ENCODE measurements around the gene NCOR2.

Gene NCOR2

DNA sequence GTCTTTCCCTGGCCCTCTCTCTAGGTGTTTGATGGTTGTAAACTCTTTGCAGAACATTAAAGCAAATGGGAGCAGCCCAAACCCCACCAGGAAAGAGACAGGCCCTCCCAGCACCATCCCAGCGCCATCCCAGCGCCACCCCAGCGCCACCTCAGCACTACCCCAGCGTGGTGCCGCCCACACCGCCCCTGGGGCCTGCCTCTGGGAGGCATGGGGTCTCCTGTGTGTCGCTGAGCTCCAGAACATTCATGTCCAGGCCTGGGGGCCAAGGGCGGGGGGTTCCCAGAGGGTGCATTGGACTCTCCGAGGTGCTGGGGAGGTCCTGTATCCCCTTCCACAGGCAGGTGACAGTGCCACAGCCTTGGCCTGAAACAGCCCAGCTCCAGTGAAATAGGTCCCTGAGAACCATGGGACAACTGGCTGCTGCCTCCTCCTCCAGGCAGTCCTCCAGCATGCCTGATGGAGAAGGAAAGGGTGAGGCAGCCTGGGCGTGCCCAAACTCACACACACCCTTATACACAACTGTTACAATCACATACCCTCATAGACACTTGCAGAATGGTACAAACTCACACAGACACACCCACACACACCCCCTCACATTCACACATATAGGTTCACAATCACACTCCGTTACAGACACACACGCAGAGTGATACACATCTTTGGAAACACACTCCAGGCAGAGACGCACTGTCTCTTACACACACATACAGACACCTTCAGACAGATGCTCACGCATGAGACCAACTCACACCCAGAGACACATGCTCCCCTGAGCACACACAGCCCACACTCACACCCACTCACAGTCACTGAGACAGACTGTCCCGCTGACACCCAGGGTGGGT, 44.4 kb upstream of the NCOR2 start:
- TF ChIP-seq, protein P1, sequence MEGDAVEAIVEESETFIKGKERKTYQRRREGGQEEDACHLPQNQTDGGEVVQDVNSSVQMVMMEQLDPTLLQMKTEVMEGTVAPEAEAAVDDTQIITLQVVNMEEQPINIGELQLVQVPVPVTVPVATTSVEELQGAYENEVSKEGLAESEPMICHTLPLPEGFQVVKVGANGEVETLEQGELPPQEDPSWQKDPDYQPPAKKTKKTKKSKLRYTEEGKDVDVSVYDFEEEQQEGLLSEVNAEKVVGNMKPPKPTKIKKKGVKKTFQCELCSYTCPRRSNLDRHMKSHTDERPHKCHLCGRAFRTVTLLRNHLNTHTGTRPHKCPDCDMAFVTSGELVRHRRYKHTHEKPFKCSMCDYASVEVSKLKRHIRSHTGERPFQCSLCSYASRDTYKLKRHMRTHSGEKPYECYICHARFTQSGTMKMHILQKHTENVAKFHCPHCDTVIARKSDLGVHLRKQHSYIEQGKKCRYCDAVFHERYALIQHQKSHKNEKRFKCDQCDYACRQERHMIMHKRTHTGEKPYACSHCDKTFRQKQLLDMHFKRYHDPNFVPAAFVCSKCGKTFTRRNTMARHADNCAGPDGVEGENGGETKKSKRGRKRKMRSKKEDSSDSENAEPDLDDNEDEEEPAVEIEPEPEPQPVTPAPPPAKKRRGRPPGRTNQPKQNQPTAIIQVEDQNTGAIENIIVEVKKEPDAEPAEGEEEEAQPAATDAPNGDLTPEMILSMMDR (IDR thresholded peaks at IDR 0.05; ENCODE audit: low read depth, low read length) = no peak
- no peak for TF ChIP-seq POLR2A (IDR thresholded peaks at IDR 0.05; ENCODE audit: extremely low read depth, insufficient read length)
- TF ChIP-seq, protein P2, sequence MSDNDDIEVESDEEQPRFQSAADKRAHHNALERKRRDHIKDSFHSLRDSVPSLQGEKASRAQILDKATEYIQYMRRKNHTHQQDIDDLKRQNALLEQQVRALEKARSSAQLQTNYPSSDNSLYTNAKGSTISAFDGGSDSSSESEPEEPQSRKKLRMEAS (IDR thresholded peaks at IDR 0.05; ENCODE audit: low read depth, low read length) = no peak
- TF ChIP-seq MYC (IDR thresholded peaks at IDR 0.05; ENCODE audit: low read depth, low read length) = no peak
- H3K4me3 ChIP-seq (ENCODE audit: low read depth, low read length) = no peak overlapping the region
- no peak for DNase-seq (ENCODE audit: low read depth)

- no peak overlapping the region for H3K4me3 ChIP-seq (ENCODE audit: low read depth, low read length)
- TF ChIP-seq MYC (IDR thresholded peaks at IDR 0.05; ENCODE audit: low read depth, low read length) (no peak), POLR2A (IDR thresholded peaks at IDR 0.05; ENCODE audit: extremely low read depth, insufficient read length) (no peak)
- TF ChIP-seq, protein P2 (IDR thresholded peaks at IDR 0.05; ENCODE audit: low read depth, low read length) = no peak
- TF ChIP-seq, protein P1 (IDR thresholded peaks at IDR 0.05; ENCODE audit: low read depth, low read length) = no peak
- DNase-seq (ENCODE audit: low read depth) = no peak
These were observed 43.5 kb upstream of the NCOR2 start for GRCh38 chr12:124610629-124611558.

DNA sequence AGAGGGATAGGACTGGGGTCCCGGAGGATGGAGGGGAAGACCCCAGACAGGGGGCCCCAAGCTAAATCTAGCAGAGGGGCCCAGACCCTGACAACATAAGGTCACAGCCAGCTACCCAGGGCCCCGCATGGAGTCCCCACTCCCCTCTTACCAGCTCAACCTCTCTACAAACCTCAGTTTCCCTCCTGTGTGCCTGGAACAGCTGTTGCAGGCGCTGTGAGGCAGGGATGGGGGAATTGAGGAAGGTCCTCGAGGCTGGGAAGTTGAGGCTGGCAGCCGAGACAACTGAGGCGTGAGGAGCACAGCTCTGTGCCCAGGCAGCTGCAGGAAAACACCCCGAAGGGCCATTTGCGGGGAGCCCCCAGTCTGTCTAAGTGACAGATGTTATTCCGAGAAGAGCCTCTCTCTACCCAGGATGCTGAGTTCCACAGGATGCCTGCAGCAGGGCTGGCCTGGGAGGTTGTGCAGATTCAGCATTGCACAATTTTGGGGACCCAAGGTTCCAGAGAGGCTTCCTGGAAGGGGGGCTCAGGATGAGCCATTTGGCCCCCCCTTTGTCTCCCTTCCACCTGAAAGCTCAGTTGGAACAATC, 42.7 kb upstream of the NCOR2 start:
- no peak overlapping the region for H3K4me3 ChIP-seq (ENCODE audit: low read depth, low read length)
- DNase-seq (ENCODE audit: low read depth) = no peak
- no peak for TF ChIP-seq POLR2A (IDR thresholded peaks at IDR 0.05; ENCODE audit: extremely low read depth, insufficient read length)
- TF ChIP-seq, protein P2 (IDR thresholded peaks at IDR 0.05; ENCODE audit: low read depth, low read length) = no peak

DNA sequence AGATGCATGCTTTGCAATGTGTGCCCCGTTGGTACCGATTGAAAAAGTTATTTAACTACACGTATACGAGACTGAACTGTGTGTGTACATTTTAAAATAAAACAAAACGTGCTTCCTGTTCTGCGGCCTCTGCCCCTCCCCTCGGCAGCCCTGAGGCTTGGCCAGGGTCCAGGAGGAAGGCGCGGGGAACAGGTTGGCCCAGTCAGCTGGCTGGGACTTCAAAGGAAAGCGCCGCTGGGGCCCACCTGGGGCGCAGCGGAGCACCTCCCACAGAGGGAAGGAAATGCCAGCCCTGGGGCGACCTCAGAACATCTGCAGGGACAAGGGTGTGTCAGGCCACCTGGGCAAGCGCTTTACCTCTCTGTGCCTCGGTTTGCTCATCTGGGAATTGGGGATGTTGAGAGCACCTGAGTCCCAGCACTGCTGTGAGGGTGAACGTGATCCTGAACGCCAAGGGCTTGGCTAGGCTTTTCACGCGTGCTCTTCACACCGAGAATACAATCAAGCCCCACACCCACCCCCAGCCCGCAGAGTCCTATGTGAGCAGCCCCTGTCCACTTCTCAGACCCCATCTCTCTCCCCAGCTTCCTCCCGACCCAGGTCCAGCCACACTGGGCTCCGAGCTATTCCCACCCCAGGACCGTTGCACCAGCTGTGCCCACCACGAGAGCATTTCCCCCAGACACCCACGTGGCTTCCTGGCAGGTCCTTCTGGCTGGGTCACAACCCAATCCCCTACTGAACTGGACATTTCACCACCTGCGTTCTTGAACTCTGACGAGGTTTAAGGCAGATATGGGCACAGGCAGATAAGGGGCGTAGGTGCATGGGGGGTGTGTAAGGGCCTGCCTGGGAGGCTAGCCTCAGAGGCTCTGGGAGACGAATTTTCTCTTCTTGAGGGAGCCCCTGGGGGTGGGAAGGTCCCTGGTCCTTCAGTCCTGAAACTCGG, 41.9 kb upstream of the NCOR2 start:
- DNase-seq (ENCODE audit: low read depth) = peak; percentile 84
- H3K4me3 ChIP-seq (ENCODE audit: low read depth, low read length) = no peak overlapping the region
- TF ChIP-seq POLR2A (IDR thresholded peaks at IDR 0.05; ENCODE audit: extremely low read depth, insufficient read length) = no peak
- TF ChIP-seq, protein P2 (IDR thresholded peaks at IDR 0.05; ENCODE audit: low read depth, low read length) = peak; percentile 66
- TF ChIP-seq, protein P1 (IDR thresholded peaks at IDR 0.05; ENCODE audit: low read depth, low read length) = no peak
- peak; percentile 58; the same call in 1 of the 2 replicates for TF ChIP-seq MYC (IDR thresholded peaks at IDR 0.05; ENCODE audit: low read depth, low read length)

DNA sequence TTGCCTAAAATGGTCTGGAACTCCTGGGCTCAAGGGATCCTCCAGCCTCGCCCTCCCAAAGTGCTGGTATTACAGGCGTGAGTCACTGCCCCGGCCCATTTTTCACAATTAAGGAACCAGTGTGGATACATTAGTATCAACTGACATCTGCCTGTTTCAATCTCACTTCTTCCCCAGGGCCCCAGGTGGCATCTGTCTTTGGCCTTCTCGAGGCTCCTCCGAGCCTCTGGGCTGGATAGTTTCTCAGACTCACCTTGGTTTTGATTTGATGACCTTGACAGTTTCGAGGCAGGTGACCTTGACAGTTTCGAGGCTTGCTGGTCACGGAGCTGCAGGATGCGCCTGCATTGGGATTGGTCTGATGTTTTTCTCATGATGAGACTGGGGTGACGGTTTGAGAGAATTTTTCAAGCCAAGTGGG, 41.0 kb upstream of the NCOR2 start:
- TF ChIP-seq, protein P2 (IDR thresholded peaks at IDR 0.05; ENCODE audit: low read depth, low read length) = no peak
- TF ChIP-seq POLR2A (IDR thresholded peaks at IDR 0.05; ENCODE audit: extremely low read depth, insufficient read length) = no peak
- no peak for TF ChIP-seq MYC (IDR thresholded peaks at IDR 0.05; ENCODE audit: low read depth, low read length)
- TF ChIP-seq, protein P1 (IDR thresholded peaks at IDR 0.05; ENCODE audit: low read depth, low read length) = no peak

More for the DNA sequence above, 41.0 kb upstream of the NCOR2 start:
- DNase-seq (ENCODE audit: low read depth) = peak; percentile 50
- H3K4me3 ChIP-seq (ENCODE audit: low read depth, low read length) = no peak overlapping the region

Measured in NB4 (cell line).